Kidney epithelial cell (primary cell): Measurements from ENCODE around the gene EML2. TPM values are rescaled to one million over a fixed set of nuclear protein-coding genes. Genes with fewer than 3 reads are reported as not detected.

ENCODE experiments used
- DNase-seq: peaks from one replicate; pipeline ENCODE4 v3.0.0-alpha.2; 2010; ENCODE audit warnings: low read depth
- H3K27me3 ChIP-seq: 2 replicates; pipeline ENCODE4 v1.6.0; 2011; ENCODE audit warnings: low read length; ENCODE audit not compliant: control insufficient read depth, insufficient read depth
- H3K36me3 ChIP-seq: 2 replicates; pipeline ENCODE4 v1.5.1; 2011; ENCODE audit warnings: low read length; ENCODE audit not compliant: control insufficient read depth, insufficient read depth
- H3K4me3 ChIP-seq: 2 replicates; pipeline ENCODE4 v1.5.1; 2011; ENCODE audit warnings: low read depth, mild to moderate bottlenecking, control low read depth, low read length
- total RNA-seq: library from RNA; depleted of rRNA; stranded (reverse); fragments of >200 nt; gene quantifications from 2 replicates; pipeline ENCODE4 v1.2.3, GENCODE V29; 2015
- TF ChIP-seq, protein P1 (sequence below): IDR thresholded peaks from 2 replicates; pipeline ENCODE4 v1.5.1; 2011; ENCODE audit warnings: mild to moderate bottlenecking, moderate library complexity, low read length, control low read depth, inconsistent platforms; ENCODE audit not compliant: insufficient read depth, poor library complexity, severe bottlenecking

EML2 gene
- total RNA-seq, 1 donor from 2014 or later: 30.7 TPM

DNA sequence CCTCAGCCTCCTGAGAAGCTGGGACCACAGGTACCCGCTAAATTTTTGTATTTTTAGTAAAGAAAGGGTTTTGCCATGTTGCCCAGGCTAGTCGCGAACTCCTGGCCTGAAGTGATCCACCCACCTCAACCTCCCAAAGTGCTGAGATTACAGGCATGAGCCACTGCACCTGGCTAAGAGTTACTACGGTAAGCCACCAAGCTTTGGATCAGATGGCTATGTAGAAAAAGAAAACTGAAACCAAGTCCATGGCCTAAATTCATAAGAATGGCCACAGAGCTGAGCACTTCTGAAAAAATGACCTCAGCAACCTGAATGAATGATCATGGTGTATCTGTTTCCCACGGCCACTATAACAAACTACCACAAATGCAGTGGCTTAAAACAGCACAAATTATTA is 64.0 kb downstream of the EML2 start:
- TF ChIP-seq, protein P1, sequence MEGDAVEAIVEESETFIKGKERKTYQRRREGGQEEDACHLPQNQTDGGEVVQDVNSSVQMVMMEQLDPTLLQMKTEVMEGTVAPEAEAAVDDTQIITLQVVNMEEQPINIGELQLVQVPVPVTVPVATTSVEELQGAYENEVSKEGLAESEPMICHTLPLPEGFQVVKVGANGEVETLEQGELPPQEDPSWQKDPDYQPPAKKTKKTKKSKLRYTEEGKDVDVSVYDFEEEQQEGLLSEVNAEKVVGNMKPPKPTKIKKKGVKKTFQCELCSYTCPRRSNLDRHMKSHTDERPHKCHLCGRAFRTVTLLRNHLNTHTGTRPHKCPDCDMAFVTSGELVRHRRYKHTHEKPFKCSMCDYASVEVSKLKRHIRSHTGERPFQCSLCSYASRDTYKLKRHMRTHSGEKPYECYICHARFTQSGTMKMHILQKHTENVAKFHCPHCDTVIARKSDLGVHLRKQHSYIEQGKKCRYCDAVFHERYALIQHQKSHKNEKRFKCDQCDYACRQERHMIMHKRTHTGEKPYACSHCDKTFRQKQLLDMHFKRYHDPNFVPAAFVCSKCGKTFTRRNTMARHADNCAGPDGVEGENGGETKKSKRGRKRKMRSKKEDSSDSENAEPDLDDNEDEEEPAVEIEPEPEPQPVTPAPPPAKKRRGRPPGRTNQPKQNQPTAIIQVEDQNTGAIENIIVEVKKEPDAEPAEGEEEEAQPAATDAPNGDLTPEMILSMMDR: no peak
- no peak for DNase-seq
- H3K4me3 ChIP-seq: no peak overlapping the region
- no peaks in the 10 kb centered on the region for H3K36me3 ChIP-seq
- H3K27me3 ChIP-seq: no peaks in the 10 kb centered on the region

DNA sequence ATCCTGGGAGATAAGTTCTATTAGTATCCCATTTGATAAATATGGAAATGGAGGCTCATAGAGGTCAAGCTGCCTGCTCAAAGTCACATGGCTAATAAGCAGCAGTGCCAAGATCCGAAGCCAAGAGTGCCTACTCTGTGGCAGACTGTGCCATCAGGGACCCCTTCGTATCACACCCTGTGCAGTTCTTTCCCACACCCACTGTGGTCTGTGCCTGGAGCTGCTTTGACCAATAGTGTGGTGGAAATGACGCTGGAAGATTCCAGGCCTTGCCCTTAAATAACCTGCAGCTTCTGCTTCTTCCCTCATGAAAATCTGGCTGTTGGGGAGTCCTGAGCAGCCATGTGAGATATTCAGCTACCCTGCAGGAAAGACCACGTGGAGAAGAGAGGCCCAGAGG is 64.7 kb downstream of the EML2 start:
- H3K27me3 ChIP-seq: no peaks in the 10 kb centered on the region
- DNase-seq: no peak
- no peaks in the 10 kb centered on the region for H3K36me3 ChIP-seq
- H3K4me3 ChIP-seq: no peak overlapping the region
- TF ChIP-seq, protein P1: no peak

DNA sequence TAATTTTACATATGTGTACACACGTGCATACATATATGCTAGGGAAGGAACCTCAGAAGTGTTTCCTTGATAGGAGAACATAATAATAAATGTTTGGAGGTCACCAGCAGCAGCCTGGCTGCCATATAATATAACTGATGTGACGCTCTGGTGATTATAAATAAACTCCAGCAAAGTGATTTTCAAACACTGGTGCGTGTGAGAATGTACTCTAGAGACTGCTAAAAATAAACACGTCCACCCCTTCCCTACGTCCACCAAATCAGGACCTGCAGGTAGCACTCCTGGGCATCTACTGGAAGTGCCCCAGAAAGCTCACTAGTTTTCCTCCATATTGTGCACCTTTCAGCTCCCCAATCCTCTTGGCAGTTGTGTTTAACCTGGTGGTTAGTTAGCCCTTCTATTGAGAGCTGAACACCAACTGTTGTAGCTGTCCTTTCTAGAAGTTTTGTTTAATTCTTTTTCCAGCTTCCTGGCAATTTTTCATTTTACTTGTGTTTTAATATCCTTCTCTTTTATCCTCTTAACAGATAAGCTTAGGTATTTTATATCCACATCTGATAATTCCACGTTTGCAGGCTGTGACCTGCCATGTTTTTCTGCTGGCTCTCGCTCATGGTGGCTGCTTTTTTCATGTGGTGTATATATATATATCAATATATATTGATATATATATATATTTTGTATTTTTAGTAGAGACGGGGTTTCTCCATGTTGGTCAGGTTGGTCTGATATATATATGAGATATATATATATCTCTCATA is 67.6 kb downstream of the EML2 start:
- no peaks in the 10 kb centered on the region for H3K27me3 ChIP-seq
- no peak overlapping the region for H3K4me3 ChIP-seq
- H3K36me3 ChIP-seq: no peaks in the 10 kb centered on the region
- TF ChIP-seq, protein P1: no peak
- no peak for DNase-seq

DNA sequence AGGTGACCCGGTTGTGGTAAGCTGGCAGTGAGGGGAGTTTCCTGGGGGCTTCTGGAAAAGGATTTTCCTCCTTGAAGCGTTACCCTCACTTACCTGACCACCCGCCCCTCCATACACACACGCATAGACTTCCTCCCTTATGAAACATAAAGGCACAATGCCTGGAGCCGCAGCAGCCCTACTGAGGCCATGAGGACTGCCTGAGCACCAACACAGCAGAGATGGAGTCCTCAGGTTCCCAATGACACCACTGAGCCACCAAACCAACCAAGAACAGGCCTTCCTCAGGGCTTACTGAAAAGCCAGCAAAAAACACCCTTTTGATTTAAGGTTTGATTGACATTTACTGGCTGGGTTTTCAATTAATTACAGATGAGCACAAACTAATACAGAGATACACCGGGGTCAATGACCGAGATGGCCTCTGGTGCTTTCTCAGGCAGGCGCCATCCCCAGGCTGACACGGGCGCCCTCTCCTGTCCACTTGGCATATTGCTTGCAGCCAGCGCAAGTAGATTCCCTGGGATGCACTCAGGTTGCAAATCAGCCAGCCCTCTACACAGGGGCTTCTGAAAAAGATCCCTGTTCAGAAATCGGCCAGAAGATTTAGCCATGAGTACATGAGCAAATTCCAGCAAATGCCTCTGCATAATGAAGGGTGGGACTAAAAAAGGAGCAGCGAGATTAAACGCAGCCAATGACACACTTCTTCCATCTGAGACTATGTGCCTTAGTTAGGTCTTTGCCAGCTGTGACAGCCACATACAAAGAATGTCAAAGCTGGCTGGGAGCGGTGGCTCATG is 69.4 kb downstream of the EML2 start:
- Histone ChIP-seq H3K27me3 (no peaks in the 10 kb centered on the region), H3K4me3 (no peak overlapping the region), H3K36me3 (no peaks in the 10 kb centered on the region)
- DNase-seq: no peak
- TF ChIP-seq, protein P1: peak; percentile 86

DNA sequence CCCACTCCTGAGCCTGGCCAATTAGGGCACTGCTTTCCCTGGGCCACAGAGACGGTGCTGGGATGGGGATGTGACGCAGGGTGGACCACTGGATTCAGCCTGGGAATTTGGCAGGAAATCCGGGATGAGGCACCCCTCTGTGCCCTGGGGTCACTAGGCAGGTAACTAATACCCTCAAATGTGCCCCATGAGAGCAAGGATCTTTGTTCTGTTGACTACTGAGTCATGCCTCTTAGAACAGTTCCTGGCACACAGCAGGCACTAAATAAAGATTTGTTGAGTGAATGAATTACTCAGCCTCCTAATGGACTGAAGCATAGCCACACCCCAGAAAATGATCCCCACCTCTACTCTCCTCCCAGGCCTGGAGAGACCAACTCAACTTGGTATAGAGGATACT is 70.5 kb downstream of the EML2 start:
- peak; percentile 52 for DNase-seq
- no peaks in the 10 kb centered on the region for H3K36me3 ChIP-seq
- no peaks in the 10 kb centered on the region for H3K27me3 ChIP-seq
- H3K4me3 ChIP-seq: no peak overlapping the region
- TF ChIP-seq, protein P1: no peak
